Mesenchymal stem cell (in vitro differentiated cells and primary cell): Measurements from ENCODE around the gene ANKRD13D.

ENCODE experiments used
- DNase-seq: peaks from one replicate; pipeline ENCODE4 v3.0.0-alpha.2; 2013
- H2AFZ ChIP-seq: one replicate; pipeline ENCODE4 v1.6.1; 2013; ENCODE audit warnings: low read depth, mild to moderate bottlenecking, control low read depth, inconsistent platforms, low read length, moderate library complexity
- H2AK5ac ChIP-seq: 2 replicates; pipeline ENCODE4 v1.6.1; 2013; ENCODE audit warnings: low read length, moderate library complexity, mild to moderate bottlenecking, inconsistent platforms; ENCODE audit not compliant: severe bottlenecking
- H2BK120ac ChIP-seq: one replicate; pipeline ENCODE4 v1.6.1; 2013; ENCODE audit warnings: low read depth, mild to moderate bottlenecking, inconsistent platforms, low read length, moderate library complexity
- H2BK12ac ChIP-seq, 2 experiments: one replicate each; pipeline ENCODE4 v1.6.1; 2013; ENCODE audit warnings: inconsistent platforms in 2 of 2, low read length in 2 of 2, mild to moderate bottlenecking in 2 of 2, moderate library complexity in 2 of 2, control low read depth in 1 of 2
- H2BK15ac ChIP-seq: one replicate; pipeline ENCODE4 v1.6.1; 2013; ENCODE audit warnings: mild to moderate bottlenecking, low read depth, inconsistent platforms; ENCODE audit not compliant: poor library complexity, severe bottlenecking
- H2BK5ac ChIP-seq: 2 replicates; pipeline ENCODE4 v1.6.1; 2013; ENCODE audit warnings: low read depth, mild to moderate bottlenecking, low read length, control low read depth, inconsistent platforms; ENCODE audit not compliant: poor library complexity, severe bottlenecking
- H3K14ac ChIP-seq, 2 experiments: one replicate each; pipeline ENCODE4 v1.6.1; 2013; ENCODE audit warnings: inconsistent platforms in 2 of 2, low read length in 2 of 2, control low read depth in 1 of 2, mild to moderate bottlenecking in 1 of 2, moderate library complexity in 1 of 2
- H3K18ac ChIP-seq, 2 experiments: one replicate each; pipeline ENCODE4 v1.6.1; 2013; ENCODE audit warnings: inconsistent platforms in 2 of 2, low read length in 2 of 2, control low read depth in 1 of 2, low read depth in 1 of 2, mild to moderate bottlenecking in 1 of 2
- H3K23ac ChIP-seq, 2 experiments: one replicate each; pipeline ENCODE4 v1.6.1; 2013; ENCODE audit warnings: inconsistent platforms in 2 of 2, low read length in 2 of 2, mild to moderate bottlenecking in 2 of 2, moderate library complexity in 2 of 2, control low read depth in 1 of 2
- H3K27ac ChIP-seq: 2 replicates; pipeline ENCODE4 v1.5.1; 2013; ENCODE audit warnings: mild to moderate bottlenecking, moderate library complexity, low read length, control low read depth, inconsistent platforms; ENCODE audit not compliant: poor library complexity, severe bottlenecking
- H3K27me3 ChIP-seq, 2 experiments: 2 replicates each; pipeline versions ENCODE4 v1.6.1 to v1.7.0; 2013; ENCODE audit warnings: low read length in 2 of 2, mild to moderate bottlenecking in 2 of 2, moderate library complexity in 2 of 2, control low read depth in 1 of 2, inconsistent platforms in 1 of 2; ENCODE audit not compliant: control insufficient read depth in 1 of 2, insufficient read depth in 1 of 2
- H3K36me3 ChIP-seq, 2 experiments: 2 replicates each; pipeline versions ENCODE4 v1.6.1 to v1.7.0; 2013; ENCODE audit warnings: low read length in 2 of 2, control low read depth in 1 of 2, inconsistent platforms in 1 of 2, low read depth in 1 of 2, mild to moderate bottlenecking in 1 of 2; ENCODE audit not compliant: insufficient read depth in 2 of 2, control insufficient read depth in 1 of 2
- H3K4ac ChIP-seq, 2 experiments: one replicate each; pipeline ENCODE4 v1.6.1; 2013; ENCODE audit warnings: inconsistent platforms in 2 of 2, low read length in 2 of 2, mild to moderate bottlenecking in 2 of 2, moderate library complexity in 2 of 2, control low read depth in 1 of 2, low read depth in 1 of 2
- H3K4me1 ChIP-seq: 2 replicates; pipeline ENCODE4 v1.6.1; 2013; ENCODE audit warnings: low read depth, low read length, control low read depth; ENCODE audit not compliant: control insufficient read depth, insufficient read depth
- H3K4me2 ChIP-seq: 2 replicates; pipeline ENCODE4 v1.6.1; 2013; ENCODE audit warnings: low read length, mild to moderate bottlenecking, inconsistent platforms; ENCODE audit not compliant: poor library complexity, severe bottlenecking
- H3K4me3 ChIP-seq, 2 experiments: 2 replicates each; pipeline versions ENCODE4 v1.5.1 to v1.7.0; 2013; ENCODE audit warnings: low read length in 2 of 2, mild to moderate bottlenecking in 2 of 2, control low read depth in 1 of 2, low read depth in 1 of 2; ENCODE audit not compliant: insufficient read depth in 1 of 2
- H3K79me1 ChIP-seq: replicated peaks from 2 replicates; pipeline ENCODE4 v1.6.1; 2013; ENCODE audit warnings: mild to moderate bottlenecking, control low read depth, low read length, inconsistent platforms; ENCODE audit not compliant: poor library complexity, severe bottlenecking
- H3K9ac ChIP-seq: 2 replicates; pipeline ENCODE4 v1.7.0; 2013; ENCODE audit warnings: mild to moderate bottlenecking, low read length, moderate library complexity
- H3K9me3 ChIP-seq: 2 replicates; pipeline ENCODE4 v1.7.0; 2013; ENCODE audit warnings: mild to moderate bottlenecking, low read length; ENCODE audit not compliant: control insufficient read depth
- H4K8ac ChIP-seq: one replicate; pipeline ENCODE4 v1.6.1; 2013; ENCODE audit warnings: inconsistent platforms, mild to moderate bottlenecking, low read length, moderate library complexity
- H4K91ac ChIP-seq: one replicate; pipeline ENCODE4 v1.6.1; 2013; ENCODE audit warnings: mild to moderate bottlenecking, low read length, inconsistent platforms
- WGBS: methylation state at CpG from one replicate; pipeline ENCODE4 v1.1.7; 2013; ENCODE audit warnings: mixed read lengths; 5-methylcytosine and 5-hydroxymethylcytosine counted together

ANKRD13D gene

GRCh38 chr11:67253872-67254624 lies 35.1 kb upstream of the ANKRD13D start:
- no peak overlapping the region for H3K4me3 ChIP-seq
- H3K9me3 ChIP-seq, result no peaks in the 10 kb centered on the region
- H2AFZ ChIP-seq, result no peak overlapping the region
- no peak overlapping the region for H2BK120ac ChIP-seq
- H3K23ac ChIP-seq, result no peak overlapping the region
- no peak overlapping the region for H3K9ac ChIP-seq
- no peak overlapping the region for H2BK12ac ChIP-seq
- H2BK15ac ChIP-seq, result no peak overlapping the region
- H3K18ac ChIP-seq, result no peak overlapping the region
- H3K4ac ChIP-seq, result no peak overlapping the region
- DNase-seq, result no peak
- no peak overlapping the region for H3K27ac ChIP-seq
- peaks cover 43% of the 10 kb centered on the region for H3K79me1 ChIP-seq
- H4K8ac ChIP-seq, result no peak overlapping the region
- H3K14ac ChIP-seq, result no peak overlapping the region
- no peaks in the 10 kb centered on the region for H3K27me3 ChIP-seq
- H2AK5ac ChIP-seq, result no peak overlapping the region
- 94% methylated on average over 14 of the region's 14 CpGs for WGBS
- H3K4me2 ChIP-seq, result no peak overlapping the region
- peaks cover 69 to 86% of the 10 kb centered on the region in 2 experiments for H3K36me3 ChIP-seq
- H4K91ac ChIP-seq, result no peak overlapping the region
- H3K4me1 ChIP-seq, result no peaks in the 10 kb centered on the region
- no peak overlapping the region for H2BK5ac ChIP-seq

GRCh38 chr11:67254798-67255197 lies 34.3 kb upstream of the ANKRD13D start:
- 97% methylated on average over 10 of the region's 15 CpGs for WGBS
- Histone ChIP-seq H2BK5ac (no peak overlapping the region), H3K27ac (no peak overlapping the region), H3K14ac (no peak overlapping the region), H3K4me3 (no peak overlapping the region), H3K9ac (no peak overlapping the region), H3K4ac (no peak overlapping the region), H3K79me1 (peaks cover 38% of the 10 kb centered on the region), H3K27me3 (no peaks in the 10 kb centered on the region), H3K18ac (no peak overlapping the region), H3K9me3 (no peaks in the 10 kb centered on the region), H2BK15ac (no peak overlapping the region), H4K8ac (no peak overlapping the region), H3K4me2 (no peak overlapping the region), H2BK12ac (no peak overlapping the region), H3K4me1 (no peaks in the 10 kb centered on the region), H2AK5ac (no peak overlapping the region), H3K23ac (no peak overlapping the region), H4K91ac (no peak overlapping the region), H2BK120ac (no peak overlapping the region), H3K36me3 (peaks cover 67 to 78% of the 10 kb centered on the region in 2 experiments), H2AFZ (no peak overlapping the region)
- DNase-seq, result no peak

- Histone ChIP-seq H2BK12ac (no peak overlapping the region), H4K91ac (no peak overlapping the region), H3K23ac (no peak overlapping the region), H2BK120ac (no peak overlapping the region), H3K36me3 (peaks cover 61 to 73% of the 10 kb centered on the region in 2 experiments), H3K79me1 (peaks cover 33% of the 10 kb centered on the region), H2AFZ (no peak overlapping the region), H3K4ac (no peak overlapping the region), H3K4me3 (no peak overlapping the region), H4K8ac (no peak overlapping the region), H2AK5ac (no peak overlapping the region), H3K4me1 (no peaks in the 10 kb centered on the region), H2BK5ac (no peak overlapping the region), H3K18ac (no peak overlapping the region), H3K27ac (no peak overlapping the region), H3K27me3 (no peaks in the 10 kb centered on the region), H2BK15ac (peak overlapping the region; percentile 3), H3K4me2 (no peak overlapping the region), H3K9ac (no peak overlapping the region), H3K9me3 (no peaks in the 10 kb centered on the region), H3K14ac (no peak overlapping the region)
- 95% methylated on average over 10 of the region's 10 CpGs for WGBS
- DNase-seq, result no peak
These were observed 33.8 kb upstream of the ANKRD13D start for GRCh38 chr11:67255353-67255752.

GRCh38 chr11:67255864-67256263 lies 33.2 kb upstream of the ANKRD13D start:
- Histone ChIP-seq H2BK15ac (no peak overlapping the region), H3K4me1 (no peaks in the 10 kb centered on the region), H2BK5ac (no peak overlapping the region), H3K9ac (no peak overlapping the region), H3K36me3 (peaks cover 56 to 68% of the 10 kb centered on the region in 2 experiments), H3K4me3 (no peak overlapping the region), H4K91ac (peak overlapping the region; percentile 70), H3K9me3 (no peaks in the 10 kb centered on the region), H3K79me1 (peaks cover 29% of the 10 kb centered on the region), H2BK120ac (no peak overlapping the region), H3K27ac (no peak overlapping the region), H3K14ac (no peak overlapping the region), H3K27me3 (no peaks in the 10 kb centered on the region), H2AFZ (no peak overlapping the region), H4K8ac (no peak overlapping the region), H3K4me2 (no peak overlapping the region), H2BK12ac (no peak overlapping the region), H3K23ac (no peak overlapping the region), H2AK5ac (no peak overlapping the region), H3K4ac (no peak overlapping the region), H3K18ac (no peak overlapping the region)
- no peak for DNase-seq
- 95% methylated on average over 8 of the region's 8 CpGs for WGBS
